WTC11 (cell line): ENCODE results near the gene CRY2. TPM values are rescaled to one million over a fixed set of nuclear protein-coding genes. Genes with fewer than 3 reads are reported as not detected.

Source experiments
- ATAC-seq: fragments of 200-7000 bp; cut with Tn5 transposase; 2 replicates; pipeline ENCODE4 v1.10.0; 2021; ENCODE audit warnings: mild to moderate bottlenecking, moderate library complexity
- CTCF ChIA-PET: fragments of 300-600 bp; sonication (Branson Sonifier 250); formaldehyde crosslinking; loops from one replicate; lab custom pipeline; 2021; ENCODE audit warnings: antibody characterized with exemption; lab: Charles Lee
- POLR2A ChIA-PET: fragments of 350-600 bp; sonication (Branson Sonifier 250); formaldehyde crosslinking; loops from one replicate; lab custom pipeline; 2021; ENCODE audit warnings: antibody characterized with exemption; lab: Charles Lee
- DNase-seq: peaks from one replicate; pipeline ENCODE4 v3.0.0; 2021; ENCODE audit warnings: low spot score
- H3K27ac Mint-ChIP-seq: 2 replicates; pipeline ENCODE4 v1.8.0; 2021; ENCODE audit warnings: mixed read lengths
- H3K27me3 Mint-ChIP-seq: 2 replicates; pipeline ENCODE4 v1.8.0; 2021; ENCODE audit warnings: low read depth, mild to moderate bottlenecking, moderate library complexity, mixed read lengths
- H3K36me3 Mint-ChIP-seq: 2 replicates; pipeline ENCODE4 v1.8.0; 2021; ENCODE audit warnings: mixed read lengths
- H3K4me1 Mint-ChIP-seq: 2 replicates; pipeline ENCODE4 v1.8.0; 2022; ENCODE audit warnings: mixed read lengths
- H3K4me3 Mint-ChIP-seq: 2 replicates; pipeline ENCODE4 v1.8.0; 2021; ENCODE audit warnings: mild to moderate bottlenecking, moderate library complexity, mixed read lengths
- H3K9me3 Mint-ChIP-seq: 2 replicates; pipeline ENCODE4 v1.8.0; 2021; ENCODE audit warnings: mixed read lengths
- CREB1 ChIP-seq: sonication (generic); formaldehyde crosslinking; IDR thresholded peaks from 2 replicates; pipeline ENCODE4 v1.8.0; 2023; ENCODE audit warnings: mild to moderate bottlenecking, missing genetic modification reagents
- E2F1 ChIP-seq: sonication (generic); formaldehyde crosslinking; IDR thresholded peaks from 2 replicates; pipeline ENCODE4 v1.8.0; 2022; ENCODE audit warnings: mild to moderate bottlenecking, missing genetic modification reagents
- ELF4 ChIP-seq: sonication (generic); formaldehyde crosslinking; IDR thresholded peaks from 2 replicates; pipeline ENCODE4 v1.8.1; 2022; ENCODE audit warnings: low read depth, mild to moderate bottlenecking, moderate library complexity, missing genetic modification reagents
- ETV6 ChIP-seq: sonication (generic); formaldehyde crosslinking; IDR thresholded peaks from 2 replicates; pipeline ENCODE4 v1.8.1; 2022; ENCODE audit warnings: mild to moderate bottlenecking, missing genetic modification reagents
- FOXK1 ChIP-seq: sonication (generic); formaldehyde crosslinking; IDR thresholded peaks from 2 replicates; pipeline ENCODE4 v1.8.0; 2022; ENCODE audit warnings: mild to moderate bottlenecking, moderate library complexity, missing genetic modification reagents
- FOXP1 ChIP-seq: sonication (generic); formaldehyde crosslinking; IDR thresholded peaks from 2 replicates; pipeline ENCODE4 v1.8.0; 2022; ENCODE audit warnings: missing genetic modification reagents, mild to moderate bottlenecking, moderate library complexity, borderline replicate concordance
- GABPB1 ChIP-seq: sonication (generic); formaldehyde crosslinking; IDR thresholded peaks from 2 replicates; pipeline ENCODE4 v1.8.1; 2023; ENCODE audit warnings: mild to moderate bottlenecking, missing genetic modification reagents
- HMGA2 ChIP-seq: fragments of 250-450 bp; sonication (Bioruptor Pico); IDR thresholded peaks from 2 replicates; pipeline ENCODE4 v1.4.0; 2021; ENCODE audit warnings: mild to moderate bottlenecking, moderate library complexity
- IRF2 ChIP-seq: sonication (generic); formaldehyde crosslinking; IDR thresholded peaks from 2 replicates; pipeline ENCODE4 v1.8.0; 2022; ENCODE audit warnings: low read depth, missing genetic modification reagents, borderline replicate concordance
- MAX ChIP-seq: sonication (generic); formaldehyde crosslinking; IDR thresholded peaks from 2 replicates; pipeline ENCODE4 v1.8.0; 2022; ENCODE audit warnings: mild to moderate bottlenecking, missing genetic modification reagents
- NFATC4 ChIP-seq: fragments of 250-450 bp; sonication (Bioruptor Pico); IDR thresholded peaks from 2 replicates; pipeline ENCODE4 v1.9.0; 2021; ENCODE audit warnings: mild to moderate bottlenecking
- NR1H2 ChIP-seq: sonication (generic); formaldehyde crosslinking; IDR thresholded peaks from 2 replicates; pipeline ENCODE4 v1.9.0; 2021; ENCODE audit warnings: mild to moderate bottlenecking, moderate library complexity, missing genetic modification reagents
- RORB ChIP-seq: fragments of 250-450 bp; sonication (Bioruptor Pico); IDR thresholded peaks from 2 replicates; pipeline ENCODE4 v1.9.0; 2021; ENCODE audit warnings: mild to moderate bottlenecking
- SMAD3 ChIP-seq: sonication (generic); formaldehyde crosslinking; IDR thresholded peaks from 2 replicates; pipeline ENCODE4 v1.8.0; 2022; ENCODE audit warnings: missing genetic modification reagents, mild to moderate bottlenecking, borderline replicate concordance
- SMAD4 ChIP-seq: sonication (generic); formaldehyde crosslinking; IDR thresholded peaks from 2 replicates; pipeline ENCODE4 v1.8.0; 2022; ENCODE audit warnings: mild to moderate bottlenecking, missing genetic modification reagents
- TEAD1 ChIP-seq: sonication (generic); formaldehyde crosslinking; IDR thresholded peaks from 2 replicates; pipeline ENCODE4 v1.8.0; 2022; ENCODE audit warnings: mild to moderate bottlenecking, missing genetic modification reagents
- TP53 ChIP-seq: sonication (generic); formaldehyde crosslinking; IDR thresholded peaks from 2 replicates; pipeline ENCODE4 v1.8.1; 2023; ENCODE audit warnings: mild to moderate bottlenecking, missing genetic modification reagents
- ZBTB21 ChIP-seq: sonication (generic); formaldehyde crosslinking; IDR thresholded peaks from 2 replicates; pipeline ENCODE4 v1.8.1; 2023; ENCODE audit warnings: mild to moderate bottlenecking, missing genetic modification reagents, borderline replicate concordance
- ZBTB43 ChIP-seq: sonication (generic); formaldehyde crosslinking; IDR thresholded peaks from 2 replicates; pipeline ENCODE4 v1.8.1; 2023; ENCODE audit warnings: mild to moderate bottlenecking, missing genetic modification reagents
- ZNF138 ChIP-seq: sonication (generic); formaldehyde crosslinking; conservative IDR thresholded peaks from 2 replicates; pipeline ENCODE4 v1.8.1; 2022; ENCODE audit warnings: mild to moderate bottlenecking, moderate library complexity, missing genetic modification reagents
- ZNF219 ChIP-seq: sonication (generic); formaldehyde crosslinking; IDR thresholded peaks from 2 replicates; pipeline ENCODE4 v1.8.0; 2023; ENCODE audit warnings: missing genetic modification reagents, mild to moderate bottlenecking, borderline replicate concordance
- ZNF232 ChIP-seq: sonication (generic); formaldehyde crosslinking; IDR thresholded peaks from 2 replicates; pipeline ENCODE4 v1.8.0; 2022; ENCODE audit warnings: mild to moderate bottlenecking, missing genetic modification reagents
- ZNF425 ChIP-seq: fragments of 250-450 bp; sonication (Bioruptor Pico); conservative IDR thresholded peaks from 2 replicates; pipeline ENCODE4 v1.9.0; 2021; ENCODE audit warnings: mild to moderate bottlenecking
- total RNA-seq: library from RNA; stranded (reverse); gene quantifications from 3 replicates; pipeline ENCODE4 v1.2.3, GENCODE V29; 2021
- TF ChIP-seq, protein P1 (sequence below): sonication (generic); formaldehyde crosslinking; IDR thresholded peaks from 2 replicates; pipeline ENCODE4 v1.8.1; 2022; ENCODE audit warnings: low read depth, mild to moderate bottlenecking, moderate library complexity, missing genetic modification reagents, borderline replicate concordance
- TF ChIP-seq, protein P2 (sequence below): sonication (generic); formaldehyde crosslinking; IDR thresholded peaks from 2 replicates; pipeline ENCODE4 v1.8.1; 2022; ENCODE audit warnings: mild to moderate bottlenecking, missing genetic modification reagents, moderate library complexity, borderline replicate concordance
- TF ChIP-seq, protein P3 (sequence below): sonication (generic); formaldehyde crosslinking; IDR thresholded peaks from 2 replicates; pipeline ENCODE4 v1.8.1; 2023; ENCODE audit warnings: mild to moderate bottlenecking, missing genetic modification reagents, moderate library complexity
- TF ChIP-seq, protein P4 (sequence below): sonication (generic); formaldehyde crosslinking; conservative IDR thresholded peaks from 2 replicates; pipeline ENCODE4 v1.8.1; 2022; ENCODE audit warnings: mild to moderate bottlenecking, missing genetic modification reagents

Gene CRY2
- total RNA-seq, 1 experiment from 2014 or later, result 18.3 TPM

DNA sequence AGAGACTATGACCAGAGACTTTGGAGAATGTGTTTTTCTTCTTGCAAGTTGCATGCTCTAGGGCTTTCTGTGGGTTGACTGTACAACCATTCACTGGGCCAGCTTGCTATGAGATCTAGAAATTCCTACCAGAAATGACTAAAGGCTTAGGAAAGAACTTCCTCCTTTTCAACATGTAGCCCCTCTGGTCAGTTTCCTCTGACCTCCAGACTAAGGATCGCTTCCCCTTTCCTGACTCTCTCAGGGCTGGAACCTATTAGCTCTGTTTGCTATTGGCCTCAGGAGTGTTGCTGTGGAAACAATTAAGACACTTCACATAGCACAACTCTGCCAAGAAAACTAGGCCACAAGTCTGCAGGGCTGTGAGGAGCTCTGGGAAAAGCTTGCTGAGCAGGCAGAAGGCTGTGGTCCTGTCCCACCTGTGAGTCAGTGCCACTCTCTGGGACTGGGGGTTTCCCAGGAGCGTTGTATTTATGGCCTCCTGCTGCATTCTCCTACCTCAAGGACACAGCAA lies 10.7 kb downstream of the CRY2 start:
- ChIA-PET POLR2A (interaction anchor here (2.0 kb wide), 1 partner anchor 11 kb away, joined by 9 read pairs; the partner anchor contains the start of gene CRY2), CTCF (interaction anchor here (0.7 to 3.9 kb wide), 4 partner anchors 10 to 86 kb away, joined by 3 to 11 read pairs (median 5); no protein-coding TSS in a partner anchor)
- Mint-ChIP-seq H3K27me3 (no peaks in the 10 kb centered on the region), H3K36me3 (peaks cover 14% of the 10 kb centered on the region), H3K27ac (no peak overlapping the region), H3K9me3 (no peaks in the 10 kb centered on the region), H3K4me1 (peaks cover 41% of the 10 kb centered on the region), H3K4me3 (no peak overlapping the region)
- DNase-seq (no peak), ATAC-seq (no peak)
- no peak for TF ChIP-seq IRF2 (CRISPR knock-in tag)
- TF ChIP-seq CREB1 (CRISPR knock-in tag), result no peak
- no peak for TF ChIP-seq ZNF232 (CRISPR knock-in tag)
- TF ChIP-seq TP53 (CRISPR knock-in tag), result no peak
- TF ChIP-seq TEAD1 (CRISPR knock-in tag), result no peak
- TF ChIP-seq SMAD4, result no peak
- TF ChIP-seq GABPB1 (CRISPR knock-in tag), result no peak
- TF ChIP-seq ELF4 (CRISPR knock-in tag), result no peak
- no peak for TF ChIP-seq MAX
- no peak for TF ChIP-seq ETV6 (CRISPR knock-in tag)
- no peak for TF ChIP-seq FOXK1 (CRISPR knock-in tag)
- TF ChIP-seq NFATC4 (CRISPR knock-in tag), result no peak
- no peak for TF ChIP-seq ZBTB43
- TF ChIP-seq ZNF138 (CRISPR knock-in tag), result no peak
- no peak for TF ChIP-seq HMGA2 (CRISPR knock-in tag)

DNA sequence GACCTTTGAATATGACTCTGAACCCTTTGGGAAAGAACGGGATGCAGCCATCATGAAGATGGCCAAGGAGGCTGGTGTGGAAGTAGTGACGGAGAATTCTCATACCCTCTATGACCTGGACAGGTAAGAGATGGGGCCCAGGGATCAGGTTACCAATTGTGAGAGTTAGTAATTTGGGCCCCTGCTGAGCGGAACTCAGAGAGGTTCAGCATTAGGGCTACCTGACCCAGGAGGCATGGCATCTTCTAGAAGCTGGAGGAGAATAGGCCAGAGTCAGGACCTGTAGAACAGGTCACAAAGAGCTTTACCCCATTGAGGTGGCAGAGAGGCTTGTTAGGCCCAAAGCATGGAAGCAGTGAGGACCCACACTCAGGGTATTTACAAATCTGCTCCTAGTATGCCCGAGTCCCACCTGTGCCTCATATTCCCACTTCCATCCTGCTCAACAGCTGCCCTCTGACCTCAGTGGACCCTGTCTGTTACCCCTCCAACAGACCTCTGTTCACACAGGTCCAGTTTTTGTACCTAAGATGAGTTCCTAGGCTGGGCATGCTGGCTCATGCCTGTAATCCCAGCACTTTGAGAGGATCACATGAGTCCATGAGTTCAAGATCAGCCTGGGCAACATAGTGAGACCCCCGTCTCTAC lies 11.6 kb downstream of the CRY2 start:
- Mint-ChIP-seq H3K36me3 (peaks cover 16% of the 10 kb centered on the region), H3K27ac (0 out of 2 replicates have a peak overlapping the region, but pooled peaks have one; percentile 1), H3K27me3 (no peaks in the 10 kb centered on the region), H3K9me3 (no peaks in the 10 kb centered on the region), H3K4me3 (no peak overlapping the region)
- DNase-seq (no peak), ATAC-seq (peak; percentile 27; the same call in 1 of the 2 replicates)
- POLR2A ChIA-PET, result interaction anchor here (0.6 to 2.0 kb wide), 2 partner anchors 12 to 125 kb away, joined by 8 to 9 read pairs; partner anchors contain the start of gene CRY2
- no peak for TF ChIP-seq ZNF425 (CRISPR knock-in tag)
- no peak for TF ChIP-seq NR1H2 (CRISPR knock-in tag)
- TF ChIP-seq, protein P1, sequence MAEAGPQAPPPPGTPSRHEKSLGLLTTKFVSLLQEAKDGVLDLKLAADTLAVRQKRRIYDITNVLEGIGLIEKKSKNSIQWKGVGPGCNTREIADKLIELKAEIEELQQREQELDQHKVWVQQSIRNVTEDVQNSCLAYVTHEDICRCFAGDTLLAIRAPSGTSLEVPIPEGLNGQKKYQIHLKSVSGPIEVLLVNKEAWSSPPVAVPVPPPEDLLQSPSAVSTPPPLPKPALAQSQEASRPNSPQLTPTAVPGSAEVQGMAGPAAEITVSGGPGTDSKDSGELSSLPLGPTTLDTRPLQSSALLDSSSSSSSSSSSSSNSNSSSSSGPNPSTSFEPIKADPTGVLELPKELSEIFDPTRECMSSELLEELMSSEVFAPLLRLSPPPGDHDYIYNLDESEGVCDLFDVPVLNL (CRISPR knock-in tag), result no peak
- TF ChIP-seq RORB (CRISPR knock-in tag), result no peak
- TF ChIP-seq, protein P2, sequence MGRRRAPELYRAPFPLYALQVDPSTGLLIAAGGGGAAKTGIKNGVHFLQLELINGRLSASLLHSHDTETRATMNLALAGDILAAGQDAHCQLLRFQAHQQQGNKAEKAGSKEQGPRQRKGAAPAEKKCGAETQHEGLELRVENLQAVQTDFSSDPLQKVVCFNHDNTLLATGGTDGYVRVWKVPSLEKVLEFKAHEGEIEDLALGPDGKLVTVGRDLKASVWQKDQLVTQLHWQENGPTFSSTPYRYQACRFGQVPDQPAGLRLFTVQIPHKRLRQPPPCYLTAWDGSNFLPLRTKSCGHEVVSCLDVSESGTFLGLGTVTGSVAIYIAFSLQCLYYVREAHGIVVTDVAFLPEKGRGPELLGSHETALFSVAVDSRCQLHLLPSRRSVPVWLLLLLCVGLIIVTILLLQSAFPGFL (CRISPR knock-in tag), result no peak
- no peak for TF ChIP-seq ZBTB21 (CRISPR knock-in tag)
- TF ChIP-seq ZNF232 (CRISPR knock-in tag), result no peak
- no peak for TF ChIP-seq SMAD3 (CRISPR knock-in tag)
- TF ChIP-seq ZNF219, result no peak
- TF ChIP-seq FOXP1 (CRISPR knock-in tag), result no peak
- TF ChIP-seq, protein P3, sequence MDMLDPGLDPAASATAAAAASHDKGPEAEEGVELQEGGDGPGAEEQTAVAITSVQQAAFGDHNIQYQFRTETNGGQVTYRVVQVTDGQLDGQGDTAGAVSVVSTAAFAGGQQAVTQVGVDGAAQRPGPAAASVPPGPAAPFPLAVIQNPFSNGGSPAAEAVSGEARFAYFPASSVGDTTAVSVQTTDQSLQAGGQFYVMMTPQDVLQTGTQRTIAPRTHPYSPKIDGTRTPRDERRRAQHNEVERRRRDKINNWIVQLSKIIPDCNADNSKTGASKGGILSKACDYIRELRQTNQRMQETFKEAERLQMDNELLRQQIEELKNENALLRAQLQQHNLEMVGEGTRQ (CRISPR knock-in tag), result no peak
- TF ChIP-seq, protein P4, sequence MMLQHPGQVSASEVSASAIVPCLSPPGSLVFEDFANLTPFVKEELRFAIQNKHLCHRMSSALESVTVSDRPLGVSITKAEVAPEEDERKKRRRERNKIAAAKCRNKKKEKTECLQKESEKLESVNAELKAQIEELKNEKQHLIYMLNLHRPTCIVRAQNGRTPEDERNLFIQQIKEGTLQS (CRISPR knock-in tag), result no peak
- TF ChIP-seq E2F1 (CRISPR knock-in tag), result no peak
- TF ChIP-seq, all 79 proteins: peak for 0
- peaks cover 33% of the 10 kb centered on the region for H3K4me1 Mint-ChIP-seq
- CTCF ChIA-PET, result interaction anchor here (0.7 to 5.3 kb wide), 5 partner anchors 11 to 107 kb away, joined by 3 to 48 read pairs (median 6); no protein-coding TSS in a partner anchor
